Activated naive CD4-positive, alpha-beta T cell treated with anti-CD3 and anti-CD28 coated beads, Interleukin-2, amount 50 U/mL, for 72 hours (primary cell): ENCODE data around the gene CHMP2B. TPM values are rescaled to one million over a fixed set of nuclear protein-coding genes. Genes with fewer than 3 reads are reported as not detected.
"Not testable (repeated sequence)": the region's sequence is repeated elsewhere in the genome, so short reads cannot be mapped to it uniquely, and the experiment has no call there.

Experiments used
- ATAC-seq, 2 donors: fragments of 150-1000 bp; cut with Tn5 transposase; 2 replicates each; pipeline ENCODE4 v1.10.0; 2021; ENCODE audit warnings: mild to moderate bottlenecking in 2 of 2, moderate library complexity in 2 of 2
- DNase-seq, 2 donors: peaks; one replicate each; pipeline ENCODE4 v3.0.0; 2021 to 2022; ENCODE audit warnings: low spot score in 2 of 2
- H3K27ac Mint-ChIP-seq, 2 donors: one replicate each; pipeline ENCODE4 v1.8.0; 2022; ENCODE audit warnings: mild to moderate bottlenecking in 2 of 2, mixed read lengths in 2 of 2
- H3K36me3 Mint-ChIP-seq, 2 donors: one replicate each; pipeline ENCODE4 v1.8.0; 2022; ENCODE audit warnings: mixed read lengths in 2 of 2
- H3K9me3 Mint-ChIP-seq, 2 donors: one replicate each; pipeline ENCODE4 v1.8.0; 2022; ENCODE audit warnings: mixed read lengths in 2 of 2
- total RNA-seq, 2 donors: library from RNA; stranded (reverse); gene quantifications; one replicate each; pipeline ENCODE4 v1.2.3, GENCODE V29; 2022

CHMP2B gene
- total RNA-seq, 2 donors from 2014 or later: 21.4 to 27.3 TPM

DNA sequence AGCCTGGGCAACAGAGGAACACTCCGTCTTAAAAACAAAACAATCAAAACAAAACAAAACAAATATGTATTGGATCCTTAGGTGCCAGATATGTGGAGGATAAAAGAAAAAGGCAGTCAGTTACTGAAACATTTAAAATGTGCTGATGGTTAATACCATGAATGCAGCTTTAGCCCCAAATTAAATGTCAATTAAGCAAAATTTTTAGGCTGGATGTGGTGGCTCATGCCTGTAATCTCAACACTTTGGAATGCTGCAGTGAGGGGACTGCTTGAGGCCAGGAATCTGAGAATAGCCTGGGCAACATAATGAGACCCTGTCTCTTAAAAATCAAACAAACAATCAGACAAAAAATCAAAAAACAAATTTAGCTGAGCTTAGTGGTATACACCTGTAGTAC lies 8.5 kb upstream of the CHMP2B start:
- Mint-ChIP-seq H3K36me3 (peaks cover 0 to 5% of the 10 kb centered on the region in 2 donors), H3K9me3 (peaks cover 4 to 8% of the 10 kb centered on the region in 2 donors), H3K27ac (peak overlapping the region in 1 of 2 donors; percentile 40)
- no peak for ATAC-seq
- no peak for DNase-seq

- Mint-ChIP-seq H3K36me3 (peaks cover 0 to 5% of the 10 kb centered on the region in 2 donors), H3K9me3 (peaks cover 4 to 8% of the 10 kb centered on the region in 2 donors), H3K27ac (no peak overlapping the region)
- no peak for DNase-seq
- ATAC-seq: no peak
Observed at GRCh38 chr3:87219611-87220010, 7.5 kb upstream of the CHMP2B start.

- peaks cover 4% of the 10 kb centered on the region in 2 donors for H3K9me3 Mint-ChIP-seq
- no peak overlapping the region for H3K27ac Mint-ChIP-seq
- H3K36me3 Mint-ChIP-seq: peaks cover 2 to 21% of the 10 kb centered on the region in 2 donors
- ATAC-seq (no peak), DNase-seq (no peak)
Observed at GRCh38 chr3:87225659-87226058, 1.4 kb upstream of the CHMP2B start.

DNA sequence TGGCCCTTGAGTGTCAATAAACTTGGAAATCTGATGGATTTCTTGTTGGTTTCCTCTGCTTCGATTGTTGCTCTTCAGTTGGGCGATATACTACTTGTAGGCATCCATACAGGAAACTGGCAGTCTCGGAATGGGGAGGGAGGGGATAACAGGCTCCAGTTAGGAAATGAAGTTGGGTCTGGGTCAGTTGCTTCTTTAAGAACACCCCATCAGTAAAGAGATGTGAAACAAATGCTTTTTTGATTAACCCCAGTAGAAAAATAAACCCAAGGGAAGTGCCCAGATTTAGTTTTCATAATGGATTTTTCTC lies 681 bp downstream of the CHMP2B start:
- Mint-ChIP-seq H3K36me3 (peaks cover 12 to 29% of the 10 kb centered on the region in 2 donors), H3K27ac (peak overlapping the region; percentile 99), H3K9me3 (peaks cover 3% of the 10 kb centered on the region in 2 donors)
- no peak for DNase-seq
- ATAC-seq: peak in 1 of 2 donors; percentile 2

- Mint-ChIP-seq H3K27ac (peak overlapping the region in 1 of 2 donors; percentile 99), H3K9me3 (no peaks in the 10 kb centered on the region), H3K36me3 (peaks cover 12 to 25% of the 10 kb centered on the region in 2 donors)
- DNase-seq: no peak
- no peak for ATAC-seq
Observed at GRCh38 chr3:87228316-87228715, 1.2 kb downstream of the CHMP2B start.

GRCh38 chr3:87229113-87229512 lies 2.0 kb downstream of the CHMP2B start:
- Mint-ChIP-seq H3K9me3 (no peaks in the 10 kb centered on the region), H3K27ac (no peak overlapping the region), H3K36me3 (peaks cover 12 to 25% of the 10 kb centered on the region in 2 donors)
- DNase-seq: no peak
- ATAC-seq: no peak

DNA sequence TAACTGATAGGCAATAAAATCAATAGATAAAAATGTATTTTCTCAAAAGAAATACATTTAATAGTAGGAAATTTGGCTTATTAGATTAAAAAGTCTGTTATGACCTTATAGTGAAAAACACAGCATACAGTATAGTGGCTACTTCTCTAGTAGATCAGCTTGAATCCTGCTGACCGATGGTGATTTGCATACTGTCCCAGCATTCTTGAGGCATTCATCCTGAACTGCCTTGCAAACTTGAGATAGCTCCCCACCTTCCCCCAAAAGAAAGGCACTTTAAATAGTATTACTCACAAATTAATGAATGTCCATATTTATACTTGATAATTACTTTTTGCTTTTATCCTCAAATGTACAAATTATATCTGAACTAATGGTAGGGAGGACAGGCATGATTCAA lies 6.7 kb downstream of the CHMP2B start:
- no peak for ATAC-seq
- no peaks in the 10 kb centered on the region for H3K9me3 Mint-ChIP-seq

DNA sequence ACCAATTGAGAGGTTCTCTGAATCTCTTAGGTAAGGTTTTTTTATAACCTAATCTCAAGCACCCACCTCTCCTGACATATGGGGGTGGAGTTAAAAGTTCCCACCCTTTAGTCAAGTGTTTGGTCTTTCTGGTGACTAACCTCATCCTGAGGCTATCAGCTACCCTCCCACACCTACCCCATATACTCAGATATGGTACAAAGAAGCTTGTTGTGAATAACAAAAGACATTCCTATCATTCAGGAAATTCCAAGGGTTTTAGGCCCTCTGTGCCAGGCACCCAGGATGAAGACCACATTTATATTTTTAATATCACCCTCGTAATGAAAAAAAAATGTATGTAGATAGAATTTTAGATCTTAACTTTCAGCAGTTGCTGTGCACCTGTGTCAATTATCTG lies 9.0 kb downstream of the CHMP2B start:
- Mint-ChIP-seq H3K9me3 (no peaks in the 10 kb centered on the region), H3K36me3 (peaks cover 6% of the 10 kb centered on the region in 2 donors), H3K27ac (no peak overlapping the region)
- DNase-seq (no peak), ATAC-seq (no peak)

More for the DNA sequence above, 6.7 kb downstream of the CHMP2B start:
- no peak overlapping the region for H3K27ac Mint-ChIP-seq
- H3K36me3 Mint-ChIP-seq: peaks cover 9 to 12% of the 10 kb centered on the region in 2 donors
- no peak for DNase-seq

GRCh38 chr3:87246662-87247429 lies 19.7 kb downstream of the CHMP2B start:
- peak overlapping the region in 1 of 2 donors; percentile 23 for H3K27ac Mint-ChIP-seq
- DNase-seq (no peak), ATAC-seq (peak; percentile 11 to 78)
- H3K9me3 Mint-ChIP-seq: no peaks in the 10 kb centered on the region
- no peaks in the 10 kb centered on the region for H3K36me3 Mint-ChIP-seq

DNA sequence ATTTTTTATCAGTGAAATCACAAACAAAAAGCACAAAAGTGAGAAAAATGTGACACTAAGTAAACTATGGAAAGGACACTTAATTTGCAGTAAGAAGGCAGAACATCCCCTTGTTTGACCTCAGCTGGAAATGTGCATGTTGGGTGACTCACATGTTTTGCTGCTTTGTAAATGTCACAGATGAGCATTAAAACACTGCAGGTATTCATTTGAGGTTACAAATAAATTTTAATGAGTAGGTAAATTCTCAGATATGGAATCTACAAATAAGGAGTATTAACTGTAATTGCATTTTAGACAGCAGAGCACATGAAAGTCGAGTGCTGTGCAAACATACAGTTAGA lies 20.3 kb downstream of the CHMP2B start:
- Mint-ChIP-seq H3K27ac (no peak overlapping the region), H3K9me3 (no peaks in the 10 kb centered on the region), H3K36me3 (no peaks in the 10 kb centered on the region)
- ATAC-seq (peak in 1 of 2 donors; percentile 44), DNase-seq (no peak)

GRCh38 chr3:87248231-87248630 lies 21.1 kb downstream of the CHMP2B start:
- not testable (repeated sequence) for DNase-seq, H3K27ac Mint-ChIP-seq, H3K36me3 Mint-ChIP-seq, H3K9me3 Mint-ChIP-seq, ATAC-seq

DNA sequence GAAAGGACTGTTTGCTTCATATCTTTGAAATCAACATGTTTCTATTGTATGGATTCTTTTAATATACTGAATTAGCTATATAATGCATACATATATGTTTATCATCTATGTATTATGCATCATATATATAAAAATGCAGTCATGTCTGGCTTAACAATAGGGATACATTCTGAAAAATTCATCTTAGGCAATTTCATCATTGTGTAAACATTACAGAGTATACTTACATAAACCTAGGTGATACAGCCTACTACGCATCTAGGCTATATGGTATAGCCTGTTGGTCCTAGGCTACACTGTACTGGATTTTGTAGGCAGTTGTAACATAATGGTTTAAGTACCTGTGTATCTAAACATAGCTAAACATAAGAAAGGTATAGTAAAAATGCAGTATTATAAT lies 21.7 kb downstream of the CHMP2B start:
- Mint-ChIP-seq H3K9me3 (no peaks in the 10 kb centered on the region), H3K36me3 (no peaks in the 10 kb centered on the region), H3K27ac (no peak overlapping the region)
- ATAC-seq (no peak), DNase-seq (no peak)

DNA sequence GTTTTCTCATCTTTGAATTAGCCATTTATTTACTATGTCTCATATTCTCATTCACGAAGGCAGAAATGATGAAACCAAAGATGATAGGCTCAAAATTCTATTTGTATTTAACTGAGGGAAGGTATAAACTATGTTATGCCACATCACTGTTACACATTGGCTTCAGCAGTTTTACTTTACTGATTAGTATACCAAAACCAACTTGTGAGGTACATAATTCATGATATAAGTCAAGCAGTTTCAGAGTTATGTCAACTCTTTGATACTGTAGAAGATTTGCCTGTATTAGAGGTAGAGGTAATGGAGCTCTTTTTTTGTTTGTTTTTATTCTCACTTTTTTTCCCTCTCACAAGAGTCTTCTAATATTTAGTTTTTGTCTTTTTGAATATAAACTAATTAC lies 22.9 kb downstream of the CHMP2B start:
- Mint-ChIP-seq H3K36me3 (no peaks in the 10 kb centered on the region), H3K9me3 (no peaks in the 10 kb centered on the region), H3K27ac (no peak overlapping the region)
- peak in 1 of 2 donors; percentile 65 for ATAC-seq
- no peak for DNase-seq

DNA sequence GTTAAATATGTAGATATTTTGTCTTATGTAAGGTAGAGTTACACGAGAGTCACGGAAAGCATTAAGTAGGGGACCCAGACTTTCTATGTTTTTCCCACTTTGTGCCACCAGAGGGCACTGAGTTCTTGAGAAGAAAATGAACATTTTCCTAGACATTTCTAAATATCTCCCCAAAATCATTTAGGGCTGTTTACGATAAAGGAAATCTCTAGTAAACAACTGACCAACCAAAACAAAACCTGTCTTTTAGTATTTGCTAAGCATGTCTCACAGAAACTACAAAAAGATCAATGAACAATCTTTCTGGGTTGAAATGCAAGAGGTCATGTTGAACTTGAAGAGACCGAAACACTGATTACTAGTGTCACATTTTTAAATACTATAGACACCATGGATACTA lies 33.2 kb downstream of the CHMP2B start:
- H3K9me3 Mint-ChIP-seq: no peaks in the 10 kb centered on the region
- peak in 1 of 2 donors; percentile 52 for DNase-seq
- no peaks in the 10 kb centered on the region for H3K36me3 Mint-ChIP-seq
- peak in 1 of 2 donors; percentile 34 for ATAC-seq
- H3K27ac Mint-ChIP-seq: no peak overlapping the region

- ATAC-seq: no peak
- no peaks in the 10 kb centered on the region for H3K36me3 Mint-ChIP-seq
- DNase-seq: no peak
- H3K27ac Mint-ChIP-seq: no peak overlapping the region
- H3K9me3 Mint-ChIP-seq: no peaks in the 10 kb centered on the region
Observed at GRCh38 chr3:87261925-87262324, 34.8 kb downstream of the CHMP2B start.

- H3K9me3 Mint-ChIP-seq: no peaks in the 10 kb centered on the region
- H3K27ac Mint-ChIP-seq: no peak overlapping the region
- no peak for DNase-seq
- no peaks in the 10 kb centered on the region for H3K36me3 Mint-ChIP-seq
- ATAC-seq: peak in 1 of 2 donors; percentile 22
Observed at GRCh38 chr3:87267953-87268645, 41.0 kb downstream of the CHMP2B start.

DNA sequence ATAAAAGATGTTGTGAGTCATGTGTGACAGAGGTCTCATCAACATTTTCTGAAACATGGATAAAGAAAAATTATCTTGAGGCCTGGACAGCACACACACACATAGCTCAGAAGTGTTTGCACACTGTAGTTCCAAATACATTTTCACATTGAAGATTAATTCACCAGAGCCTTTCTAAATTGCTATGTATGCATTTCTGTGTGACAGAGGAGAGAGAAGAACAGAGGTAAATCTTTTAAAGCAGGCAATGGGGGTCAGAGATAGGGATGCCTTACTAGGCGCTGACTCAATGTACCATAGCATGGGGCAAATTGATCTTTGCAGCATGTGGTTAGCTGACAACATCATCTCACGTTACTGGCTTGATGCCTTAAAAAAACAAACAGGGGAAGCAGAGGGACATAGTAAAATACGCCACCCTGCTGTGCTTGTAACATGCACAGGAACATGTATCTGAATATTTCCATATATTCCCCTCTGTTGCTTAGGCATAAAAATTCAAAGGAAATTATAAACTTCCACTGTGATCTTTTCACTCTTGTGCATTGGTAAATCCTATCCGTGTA lies 41.6 kb downstream of the CHMP2B start:
- no peaks in the 10 kb centered on the region for H3K36me3 Mint-ChIP-seq
- H3K9me3 Mint-ChIP-seq: no peaks in the 10 kb centered on the region
- H3K27ac Mint-ChIP-seq: no peak overlapping the region
- DNase-seq (no peak), ATAC-seq (peak in 1 of 2 donors; percentile 34)
